SK-N-SH (cell line): ENCODE measurements around the gene CAMK2B. TPM values are rescaled to one million over a fixed set of nuclear protein-coding genes. Genes with fewer than 3 reads are reported as not detected.

Source experiments
- CTCF ChIA-PET: fragments of 300-600, 350-600 bp; formaldehyde crosslinking; extraction: SDS; loops from one replicate; lab custom pipeline; 2021; lab: Yijun Ruan, JAX
- POLR2A ChIA-PET: fragments of 350-600 bp; sonication (Branson Sonifier 250); formaldehyde crosslinking; extraction: SDS; loops from one replicate; lab custom pipeline; 2020; ENCODE audit warnings: antibody characterized with exemption, inconsistent platforms; lab: Yijun Ruan, JAX
- DNase-seq: peaks from one replicate; pipeline ENCODE4 v3.0.0; 2012
- H2AFZ ChIP-seq: fragments of 200-600 bp; sonication (generic); 2 replicates; pipeline ENCODE4 v1.8.1; 2016; ENCODE audit warnings: antibody characterized with exemption, mild to moderate bottlenecking, low read depth
- H3F3A ChIP-seq: fragments of 200-600 bp; sonication (generic); replicated peaks from 2 replicates; pipeline ENCODE3; 2016; ENCODE audit warnings: antibody characterized with exemption, mild to moderate bottlenecking; ENCODE audit not compliant: insufficient read depth
- H3K27ac ChIP-seq, 2 experiments: fragments of 200-500 bp in 1 of 2; fragments of 200-600 bp in 1 of 2; sonication (Bioruptor generic) in 1 of 2; sonication (generic), shearing (Covaris generic) in 1 of 2; 2 replicates each; pipeline versions ENCODE4 v1.5.1 to v1.6.1; 2014 to 2016; ENCODE audit warnings: low read depth in 2 of 2, inconsistent platforms in 1 of 2, low read length in 1 of 2, mild to moderate bottlenecking in 1 of 2, mixed read lengths in 1 of 2
- H3K27me3 ChIP-seq: fragments of 200-600 bp; sonication (generic), shearing (Covaris generic); 2 replicates; pipeline ENCODE4 v1.6.1; 2016; ENCODE audit warnings: mixed run types; ENCODE audit not compliant: insufficient read depth
- H3K36me3 ChIP-seq, 2 experiments: fragments of 200-500 bp in 1 of 2; fragments of 200-600 bp in 1 of 2; sonication (Bioruptor generic) in 1 of 2; sonication (generic) in 1 of 2; replicated peaks in 1 of 2; 2 replicates each; pipeline versions ENCODE3 to v1.5.1; 2014 to 2016; ENCODE audit warnings: low read length in 1 of 2, mild to moderate bottlenecking in 1 of 2; ENCODE audit not compliant: insufficient read depth in 2 of 2, control insufficient read depth in 1 of 2
- H3K4me1 ChIP-seq, 2 experiments: fragments of 200-500 bp in 1 of 2; fragments of 200-600 bp in 1 of 2; sonication (Bioruptor generic) in 1 of 2; sonication (generic), shearing (Covaris generic) in 1 of 2; 2 replicates each; pipeline versions ENCODE4 v1.5.1 to v1.6.1; 2014 to 2016; ENCODE audit warnings: low read depth in 1 of 2, low read length in 1 of 2, mixed run types in 1 of 2; ENCODE audit not compliant: insufficient read depth in 2 of 2, control insufficient read depth in 1 of 2
- H3K4me2 ChIP-seq: fragments of 200-600 bp; sonication (generic), shearing (Covaris generic); 2 replicates; pipeline ENCODE4 v1.6.1; 2017; ENCODE audit warnings: mixed run types
- H3K4me3 ChIP-seq, 2 experiments: fragments of 200-500 bp in 1 of 2; fragments of 200-600 bp in 1 of 2; sonication (Bioruptor generic) in 1 of 2; sonication (generic), shearing (Covaris generic) in 1 of 2; 2 replicates each; pipeline versions ENCODE4 v1.5.1 to v1.8.1; 2014 to 2016; ENCODE audit warnings: low read depth in 2 of 2, inconsistent platforms in 1 of 2, low read length in 1 of 2, mild to moderate bottlenecking in 1 of 2, mixed read lengths in 1 of 2, moderate library complexity in 1 of 2
- H3K79me2 ChIP-seq: fragments of 200-600 bp; sonication (generic); 2 replicates; pipeline ENCODE4 v1.8.1; 2017; ENCODE audit warnings: mild to moderate bottlenecking; ENCODE audit not compliant: insufficient read depth
- H3K9ac ChIP-seq: fragments of 200-600 bp; sonication (generic); 2 replicates; pipeline ENCODE4 v1.6.1; 2017; ENCODE audit warnings: mixed run types
- H3K9me2 ChIP-seq: fragments of 200-600 bp; sonication (generic); 2 replicates; pipeline ENCODE4 v1.6.1; 2017; ENCODE audit warnings: mixed run types
- H3K9me3 ChIP-seq: fragments of 200-600 bp; sonication (generic); 2 replicates; pipeline ENCODE4 v1.6.1; 2017; ENCODE audit warnings: mixed run types, mild to moderate bottlenecking, moderate library complexity
- H4K20me1 ChIP-seq: fragments of 200-600 bp; sonication (generic); 2 replicates; pipeline ENCODE4 v1.6.1; 2017; ENCODE audit warnings: mild to moderate bottlenecking, mixed run types; ENCODE audit not compliant: insufficient read depth
- CTCF ChIP-seq: fragments of 200-600 bp; sonication (generic); IDR thresholded peaks from 2 replicates; pipeline ENCODE4 v1.6.1; 2017; ENCODE audit warnings: antibody characterized with exemption, mild to moderate bottlenecking, moderate library complexity
- ELF1 ChIP-seq: IDR thresholded peaks from 2 replicates; pipeline ENCODE4 v1.4.0; 2012
- FOXJ3 ChIP-seq: sonication (generic); formaldehyde crosslinking; IDR thresholded peaks from 2 replicates; pipeline ENCODE4 v1.5.1; 2020; ENCODE audit warnings: mild to moderate bottlenecking, missing genetic modification reagents
- FOXM1 ChIP-seq: IDR thresholded peaks from 2 replicates; pipeline ENCODE4 v1.4.0; 2012; ENCODE audit warnings: low read depth, mild to moderate bottlenecking
- GABPA ChIP-seq: IDR thresholded peaks from 2 replicates; pipeline ENCODE4 v1.4.0; 2012; ENCODE audit warnings: low read depth, mild to moderate bottlenecking
- IRF3 ChIP-seq: fragments of 150-350 bp; IDR thresholded peaks from 2 replicates; pipeline ENCODE4 v1.6.1; 2016; ENCODE audit warnings: mild to moderate bottlenecking, low read depth, low read length
- MAX ChIP-seq: IDR thresholded peaks from 2 replicates; pipeline ENCODE4 v1.4.0; 2012; ENCODE audit warnings: low read depth
- MEF2A ChIP-seq: IDR thresholded peaks from 2 replicates; pipeline ENCODE4 v1.4.0; 2012; ENCODE audit warnings: low read depth, borderline replicate concordance
- MXI1 ChIP-seq: IDR thresholded peaks from 2 replicates; pipeline ENCODE4 v1.6.1; 2012; ENCODE audit warnings: mild to moderate bottlenecking, low read depth, low read length, improper control_type of control experiment
- NRF1 ChIP-seq: IDR thresholded peaks from 2 replicates; pipeline ENCODE4 v1.6.1; 2012; ENCODE audit warnings: low read depth, mild to moderate bottlenecking, low read length
- POLR2AphosphoS5 ChIP-seq: IDR thresholded peaks from 2 replicates; pipeline ENCODE4 v1.6.1; 2012; ENCODE audit warnings: low read depth, low read length
- RCOR1 ChIP-seq: fragments of 150-350 bp; IDR thresholded peaks from 2 replicates; pipeline ENCODE4 v1.6.1; 2017; ENCODE audit warnings: antibody characterized with exemption, low read length
- RFX5 ChIP-seq: IDR thresholded peaks from 2 replicates; pipeline ENCODE4 v1.6.1; 2012; ENCODE audit warnings: mild to moderate bottlenecking, improper control_type of control experiment, low read length
- RXRA ChIP-seq: IDR thresholded peaks from 2 replicates; pipeline ENCODE4 v1.4.0; 2012; ENCODE audit warnings: low read depth, mild to moderate bottlenecking, borderline replicate concordance
- TAF1 ChIP-seq: IDR thresholded peaks from 2 replicates; pipeline ENCODE4 v1.6.1; 2012; ENCODE audit warnings: low read depth, mild to moderate bottlenecking, low read length, moderate library complexity, borderline replicate concordance
- TCF12 ChIP-seq: IDR thresholded peaks from 2 replicates; pipeline ENCODE4 v1.4.0; 2012
- TEAD4 ChIP-seq: IDR thresholded peaks from 2 replicates; pipeline ENCODE4 v1.4.0; 2012; ENCODE audit warnings: mild to moderate bottlenecking, borderline replicate concordance; ENCODE audit not compliant: insufficient read depth
- WGBS: methylation state at CpG from one replicate; pipeline ENCODE4 v1.1.6; 2017; ENCODE audit warnings: low lambda C conversion rate; 5-methylcytosine and 5-hydroxymethylcytosine counted together
- polyA plus RNA-seq, 3 experiments: library from polyadenylated mRNA; depleted of rRNA; stranded (reverse); fragments of >200 nt; gene quantifications; 2 replicates each; pipeline ENCODE4 v1.2.3, GENCODE V29; 2012
- TF ChIP-seq, protein P1 (sequence below): IDR thresholded peaks from 2 replicates; pipeline ENCODE4 v1.4.0; 2012; ENCODE audit warnings: low read depth, borderline replicate concordance
- TF ChIP-seq, protein P2 (sequence below): IDR thresholded peaks from 2 replicates; pipeline ENCODE4 v1.4.0; 2012; ENCODE audit warnings: low read depth, borderline replicate concordance

The CAMK2B gene
- polyA plus RNA-seq, 1 of the 3 experiments (the other 2 are of a cell fraction) = 0.20 TPM

- peaks cover 36% of the 10 kb centered on the region for H3K27me3 ChIP-seq
- no peak overlapping the region for H3K4me3 ChIP-seq
- H3K4me2 ChIP-seq = no peak overlapping the region
- H3K9ac ChIP-seq = no peak overlapping the region
- ChIA-PET CTCF (interaction anchor here (1.2 to 9.5 kb wide), 3 partner anchors 79 to 85 kb away, joined by 3 to 73 read pairs (median 10); no protein-coding TSS in a partner anchor), POLR2A (no interaction called here)
- no peaks in the 10 kb centered on the region for H3K9me2 ChIP-seq
- no peaks in the 10 kb centered on the region for H3F3A ChIP-seq
- H3K27ac ChIP-seq = no peak overlapping the region
- H4K20me1 ChIP-seq = no peaks in the 10 kb centered on the region
- no peaks in the 10 kb centered on the region for H3K79me2 ChIP-seq
- 82% methylated on average over 18 of the region's 18 CpGs for WGBS
- no peaks in the 10 kb centered on the region for H3K36me3 ChIP-seq
- H3K4me1 ChIP-seq = peaks cover 0 to 36% of the 10 kb centered on the region in 2 experiments; a peak in 2 of 4 replicates
- H3K9me3 ChIP-seq = no peaks in the 10 kb centered on the region
- TF ChIP-seq TAF1 = no peak
- no peak for TF ChIP-seq RFX5
- TF ChIP-seq MAX = no peak
- TF ChIP-seq FOXM1 = no peak
- TF ChIP-seq, protein P1, sequence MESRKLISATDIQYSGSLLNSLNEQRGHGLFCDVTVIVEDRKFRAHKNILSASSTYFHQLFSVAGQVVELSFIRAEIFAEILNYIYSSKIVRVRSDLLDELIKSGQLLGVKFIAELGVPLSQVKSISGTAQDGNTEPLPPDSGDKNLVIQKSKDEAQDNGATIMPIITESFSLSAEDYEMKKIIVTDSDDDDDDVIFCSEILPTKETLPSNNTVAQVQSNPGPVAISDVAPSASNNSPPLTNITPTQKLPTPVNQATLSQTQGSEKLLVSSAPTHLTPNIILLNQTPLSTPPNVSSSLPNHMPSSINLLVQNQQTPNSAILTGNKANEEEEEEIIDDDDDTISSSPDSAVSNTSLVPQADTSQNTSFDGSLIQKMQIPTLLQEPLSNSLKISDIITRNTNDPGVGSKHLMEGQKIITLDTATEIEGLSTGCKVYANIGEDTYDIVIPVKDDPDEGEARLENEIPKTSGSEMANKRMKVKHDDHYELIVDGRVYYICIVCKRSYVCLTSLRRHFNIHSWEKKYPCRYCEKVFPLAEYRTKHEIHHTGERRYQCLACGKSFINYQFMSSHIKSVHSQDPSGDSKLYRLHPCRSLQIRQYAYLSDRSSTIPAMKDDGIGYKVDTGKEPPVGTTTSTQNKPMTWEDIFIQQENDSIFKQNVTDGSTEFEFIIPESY = no peak
- TF ChIP-seq POLR2AphosphoS5 = no peak
- TF ChIP-seq GABPA = no peak
- no peak for TF ChIP-seq TEAD4
- TF ChIP-seq RXRA = no peak
- no peak for TF ChIP-seq IRF3
- TF ChIP-seq FOXJ3 (CRISPR knock-in tag) = no peak
- TF ChIP-seq ELF1 = no peak
- no peak for TF ChIP-seq TCF12
- TF ChIP-seq RCOR1 = no peak
- TF ChIP-seq MXI1 = no peak
- no peak for TF ChIP-seq CTCF
- TF ChIP-seq MEF2A = no peak
- no peak for TF ChIP-seq NRF1
- TF ChIP-seq, protein P2, sequence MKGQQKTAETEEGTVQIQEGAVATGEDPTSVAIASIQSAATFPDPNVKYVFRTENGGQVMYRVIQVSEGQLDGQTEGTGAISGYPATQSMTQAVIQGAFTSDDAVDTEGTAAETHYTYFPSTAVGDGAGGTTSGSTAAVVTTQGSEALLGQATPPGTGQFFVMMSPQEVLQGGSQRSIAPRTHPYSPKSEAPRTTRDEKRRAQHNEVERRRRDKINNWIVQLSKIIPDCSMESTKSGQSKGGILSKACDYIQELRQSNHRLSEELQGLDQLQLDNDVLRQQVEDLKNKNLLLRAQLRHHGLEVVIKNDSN = no peak
- no peak overlapping the region for H2AFZ ChIP-seq
- peak; percentile 26 for DNase-seq
These were observed 3.6 kb downstream of the CAMK2B start for GRCh38 chr7:44321796-44322195.
